ENCODE measurements around the gene SLC38A3.
A peak's percentile ranks its signal among the peaks of the same experiment; 100 is the strongest.

SLC38A3 gene

DNA sequence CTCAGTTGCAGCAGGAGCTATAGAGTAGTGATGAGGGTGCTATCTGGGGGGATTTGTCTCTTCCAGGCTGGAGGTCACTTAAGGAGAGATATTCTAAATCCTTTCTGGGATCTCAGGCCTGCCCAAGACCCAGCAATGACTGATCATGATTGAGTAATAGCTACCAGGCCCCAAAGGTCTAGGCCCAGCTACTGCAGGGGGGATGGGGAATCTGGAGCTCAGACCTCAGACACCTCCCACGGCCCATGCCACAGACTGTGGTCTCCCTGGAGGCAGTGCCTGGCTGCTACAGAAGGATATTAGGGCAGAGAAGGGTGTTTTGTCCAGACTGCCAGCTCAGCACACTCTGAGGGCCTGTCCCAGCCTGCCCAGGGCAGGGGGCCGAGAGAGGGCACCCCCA is 6.9 kb downstream of the SLC38A3 start:
- Histone ChIP-seq H3K79me1 (replicated peaks; ENCODE audit: low read length, poor library complexity, severe bottlenecking) (no peaks in the 10 kb centered on the region), H3K4me1 (ENCODE audit: control insufficient read depth, insufficient read depth, low read depth, low read length) (peaks cover 6% of the 10 kb centered on the region), H3K18ac (ENCODE audit: low read depth in 1 of 2, low read length in 2 of 2) (no peak overlapping the region), H3K27ac (ENCODE audit: low read length, poor library complexity, severe bottlenecking) (no peak overlapping the region), H3K9me3 (ENCODE audit: control insufficient read depth, low read length) (no peaks in the 10 kb centered on the region), H2AK5ac (ENCODE audit: low read length, severe bottlenecking) (no peak overlapping the region), H2BK120ac (ENCODE audit: low read depth, low read length) (no peak overlapping the region), H4K91ac (ENCODE audit: low read length) (peak overlapping the region; percentile 43), H2AFZ (ENCODE audit: low read depth, low read length) (no peak overlapping the region), H4K8ac (ENCODE audit: low read length) (peak overlapping the region; percentile 36), H2BK15ac (ENCODE audit: low read depth, poor library complexity, severe bottlenecking) (no peak overlapping the region), H2BK12ac (ENCODE audit: low read length in 2 of 2) (no peak overlapping the region), H3K4ac (ENCODE audit: low read depth in 1 of 2, low read length in 2 of 2) (no peak overlapping the region), H3K23ac (ENCODE audit: low read length in 2 of 2) (no peak overlapping the region), H3K4me2 (ENCODE audit: low read length, poor library complexity, severe bottlenecking) (no peak overlapping the region), H2BK5ac (ENCODE audit: low read depth, low read length, poor library complexity, severe bottlenecking) (no peak overlapping the region), H3K14ac (ENCODE audit: low read length in 2 of 2) (no peak overlapping the region), H3K36me3 (ENCODE audit: control insufficient read depth in 1 of 2, insufficient read depth in 2 of 2, low read depth in 1 of 2, low read length in 2 of 2) (no peaks in the 10 kb centered on the region), H3K9ac (ENCODE audit: low read length) (no peak overlapping the region), H3K27me3 (ENCODE audit: control insufficient read depth in 1 of 2, insufficient read depth in 1 of 2, low read length in 2 of 2) (peaks cover 23 to 48% of the 10 kb centered on the region in 2 experiments), H3K4me3 (ENCODE audit: insufficient read depth in 1 of 2, low read depth in 1 of 2, low read length in 2 of 2) (no peak overlapping the region)
- peak; percentile 32 for DNase-seq
- WGBS: 88% methylated on average over 2 of the region's 2 CpGs

DNA sequence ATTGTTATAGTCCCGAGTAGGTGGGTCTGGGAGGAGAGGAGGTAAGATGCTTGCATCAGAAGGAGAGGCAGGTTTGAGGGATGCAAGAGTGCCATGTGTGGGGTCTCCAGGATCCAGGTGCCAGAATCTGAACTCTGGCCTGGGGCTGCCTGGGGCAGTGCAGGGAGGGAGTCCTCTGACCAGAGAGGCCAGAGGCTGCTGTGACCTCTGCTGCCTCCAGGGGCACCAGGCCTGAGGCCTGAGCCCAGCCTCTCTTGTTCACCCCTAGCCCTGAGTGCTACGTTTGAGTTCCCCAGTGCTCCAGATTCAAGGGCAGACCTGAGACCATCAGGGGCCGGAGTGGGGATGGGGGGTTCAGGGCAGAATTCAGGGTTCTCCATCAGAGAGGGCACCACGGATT is 7.4 kb downstream of the SLC38A3 start:
- Histone ChIP-seq H3K14ac (ENCODE audit: low read length in 2 of 2) (no peak overlapping the region), H3K4me2 (ENCODE audit: low read length, poor library complexity, severe bottlenecking) (no peak overlapping the region), H3K18ac (ENCODE audit: low read depth in 1 of 2, low read length in 2 of 2) (no peak overlapping the region), H4K91ac (ENCODE audit: low read length) (peak overlapping the region; percentile 43), H3K27me3 (ENCODE audit: control insufficient read depth in 1 of 2, insufficient read depth in 1 of 2, low read length in 2 of 2) (peaks cover 22 to 52% of the 10 kb centered on the region in 2 experiments), H3K79me1 (replicated peaks; ENCODE audit: low read length, poor library complexity, severe bottlenecking) (no peaks in the 10 kb centered on the region), H3K4me1 (ENCODE audit: control insufficient read depth, insufficient read depth, low read depth, low read length) (peaks cover 6% of the 10 kb centered on the region), H2AK5ac (ENCODE audit: low read length, severe bottlenecking) (no peak overlapping the region), H2AFZ (ENCODE audit: low read depth, low read length) (no peak overlapping the region), H2BK5ac (ENCODE audit: low read depth, low read length, poor library complexity, severe bottlenecking) (no peak overlapping the region), H2BK120ac (ENCODE audit: low read depth, low read length) (no peak overlapping the region), H3K9ac (ENCODE audit: low read length) (no peak overlapping the region), H2BK12ac (ENCODE audit: low read length in 2 of 2) (no peak overlapping the region), H3K9me3 (ENCODE audit: control insufficient read depth, low read length) (no peaks in the 10 kb centered on the region), H3K36me3 (ENCODE audit: control insufficient read depth in 1 of 2, insufficient read depth in 2 of 2, low read depth in 1 of 2, low read length in 2 of 2) (no peaks in the 10 kb centered on the region), H3K4me3 (ENCODE audit: insufficient read depth in 1 of 2, low read depth in 1 of 2, low read length in 2 of 2) (no peak overlapping the region), H4K8ac (ENCODE audit: low read length) (no peak overlapping the region), H3K27ac (ENCODE audit: low read length, poor library complexity, severe bottlenecking) (no peak overlapping the region), H2BK15ac (ENCODE audit: low read depth, poor library complexity, severe bottlenecking) (no peak overlapping the region), H3K4ac (ENCODE audit: low read depth in 1 of 2, low read length in 2 of 2) (no peak overlapping the region), H3K23ac (ENCODE audit: low read length in 2 of 2) (no peak overlapping the region)
- 81% methylated on average over 4 of the region's 4 CpGs for WGBS
- no peak for DNase-seq

DNA sequence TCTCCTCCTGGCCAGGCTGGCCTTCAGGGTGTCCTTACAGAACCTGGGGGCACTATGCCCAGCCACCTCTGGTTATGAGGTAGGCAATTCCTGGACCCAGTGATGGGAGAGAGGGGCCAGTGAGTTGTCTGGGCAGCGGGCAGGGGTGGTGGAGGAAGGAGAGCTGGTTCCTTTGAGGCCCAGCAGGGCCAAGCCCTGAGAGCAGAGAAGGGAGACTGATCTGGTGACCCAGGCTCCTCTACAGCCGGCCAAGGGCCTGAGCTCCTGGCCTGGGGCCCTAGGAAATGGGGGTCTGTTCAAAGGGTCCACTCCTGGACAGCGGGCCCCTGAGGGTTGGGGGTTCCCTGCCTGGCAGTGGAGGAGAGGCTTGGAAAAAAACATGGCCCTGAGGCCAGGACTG is 7.9 kb downstream of the SLC38A3 start:
- H3K27ac ChIP-seq (ENCODE audit: low read length, poor library complexity, severe bottlenecking): no peak overlapping the region
- H2BK5ac ChIP-seq (ENCODE audit: low read depth, low read length, poor library complexity, severe bottlenecking): no peak overlapping the region
- H3K4me2 ChIP-seq (ENCODE audit: low read length, poor library complexity, severe bottlenecking): no peak overlapping the region
- no peak overlapping the region for H4K91ac ChIP-seq (ENCODE audit: low read length)
- WGBS: 94% methylated on average over 3 of the region's 3 CpGs
- no peak overlapping the region for H3K9ac ChIP-seq (ENCODE audit: low read length)
- DNase-seq: no peak
- H2BK12ac ChIP-seq (ENCODE audit: low read length in 2 of 2): no peak overlapping the region
- no peaks in the 10 kb centered on the region for H3K9me3 ChIP-seq (ENCODE audit: control insufficient read depth, low read length)
- H3K4me1 ChIP-seq (ENCODE audit: control insufficient read depth, insufficient read depth, low read depth, low read length): peaks cover 6% of the 10 kb centered on the region
- H4K8ac ChIP-seq (ENCODE audit: low read length): no peak overlapping the region
- H2BK120ac ChIP-seq (ENCODE audit: low read depth, low read length): no peak overlapping the region
- no peak overlapping the region for H3K4ac ChIP-seq (ENCODE audit: low read depth in 1 of 2, low read length in 2 of 2)
- H2BK15ac ChIP-seq (ENCODE audit: low read depth, poor library complexity, severe bottlenecking): peak overlapping the region; percentile 33
- no peak overlapping the region for H3K23ac ChIP-seq (ENCODE audit: low read length in 2 of 2)
- no peak overlapping the region for H2AFZ ChIP-seq (ENCODE audit: low read depth, low read length)
- H3K18ac ChIP-seq (ENCODE audit: low read depth in 1 of 2, low read length in 2 of 2): no peak overlapping the region
- peak overlapping the region in 1 of 2 experiments; percentile 30 for H3K4me3 ChIP-seq (ENCODE audit: insufficient read depth in 1 of 2, low read depth in 1 of 2, low read length in 2 of 2)
- no peaks in the 10 kb centered on the region for H3K79me1 ChIP-seq (replicated peaks; ENCODE audit: low read length, poor library complexity, severe bottlenecking)
- H3K36me3 ChIP-seq (ENCODE audit: control insufficient read depth in 1 of 2, insufficient read depth in 2 of 2, low read depth in 1 of 2, low read length in 2 of 2): no peaks in the 10 kb centered on the region
- no peak overlapping the region for H3K14ac ChIP-seq (ENCODE audit: low read length in 2 of 2)
- no peak overlapping the region for H2AK5ac ChIP-seq (ENCODE audit: low read length, severe bottlenecking)
- peaks cover 22 to 52% of the 10 kb centered on the region in 2 experiments for H3K27me3 ChIP-seq (ENCODE audit: control insufficient read depth in 1 of 2, insufficient read depth in 1 of 2, low read length in 2 of 2)

DNA sequence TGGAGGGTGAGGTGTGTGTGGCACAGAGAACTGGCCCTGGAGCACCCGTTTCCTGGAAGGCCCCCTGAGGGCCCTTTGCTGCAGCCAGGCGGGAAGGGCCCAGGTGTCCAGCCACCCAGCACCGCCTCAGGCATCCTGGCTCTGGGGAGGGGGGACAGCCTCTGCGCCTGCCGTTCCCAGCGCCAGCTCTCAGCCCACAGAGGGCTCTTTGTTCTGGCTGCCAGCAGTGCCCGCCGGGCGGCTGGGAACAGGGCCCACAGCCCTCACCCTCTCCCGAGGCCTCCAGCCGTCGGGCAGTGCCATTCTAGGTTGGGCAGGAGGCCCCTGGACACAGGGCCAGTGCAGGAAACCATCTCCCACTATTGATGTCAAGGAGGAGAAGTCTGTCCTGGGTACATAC is 8.3 kb downstream of the SLC38A3 start:
- Histone ChIP-seq H3K27me3 (ENCODE audit: control insufficient read depth in 1 of 2, insufficient read depth in 1 of 2, low read length in 2 of 2) (peaks cover 22 to 51% of the 10 kb centered on the region in 2 experiments), H3K4me3 (ENCODE audit: insufficient read depth in 1 of 2, low read depth in 1 of 2, low read length in 2 of 2) (no peak overlapping the region), H2AFZ (ENCODE audit: low read depth, low read length) (no peak overlapping the region), H3K79me1 (replicated peaks; ENCODE audit: low read length, poor library complexity, severe bottlenecking) (no peaks in the 10 kb centered on the region), H3K4me1 (ENCODE audit: control insufficient read depth, insufficient read depth, low read depth, low read length) (peaks cover 6% of the 10 kb centered on the region), H4K91ac (ENCODE audit: low read length) (no peak overlapping the region), H4K8ac (ENCODE audit: low read length) (no peak overlapping the region), H3K14ac (ENCODE audit: low read length in 2 of 2) (no peak overlapping the region), H3K9ac (ENCODE audit: low read length) (no peak overlapping the region), H3K27ac (ENCODE audit: low read length, poor library complexity, severe bottlenecking) (no peak overlapping the region), H3K36me3 (ENCODE audit: control insufficient read depth in 1 of 2, insufficient read depth in 2 of 2, low read depth in 1 of 2, low read length in 2 of 2) (no peaks in the 10 kb centered on the region), H2BK120ac (ENCODE audit: low read depth, low read length) (no peak overlapping the region), H2BK15ac (ENCODE audit: low read depth, poor library complexity, severe bottlenecking) (peak overlapping the region; percentile 33), H3K9me3 (ENCODE audit: control insufficient read depth, low read length) (no peaks in the 10 kb centered on the region), H3K23ac (ENCODE audit: low read length in 2 of 2) (no peak overlapping the region), H3K4me2 (ENCODE audit: low read length, poor library complexity, severe bottlenecking) (no peak overlapping the region), H2BK5ac (ENCODE audit: low read depth, low read length, poor library complexity, severe bottlenecking) (no peak overlapping the region), H2AK5ac (ENCODE audit: low read length, severe bottlenecking) (no peak overlapping the region), H3K4ac (ENCODE audit: low read depth in 1 of 2, low read length in 2 of 2) (no peak overlapping the region), H2BK12ac (ENCODE audit: low read length in 2 of 2) (no peak overlapping the region), H3K18ac (ENCODE audit: low read depth in 1 of 2, low read length in 2 of 2) (no peak overlapping the region)
- DNase-seq: no peak
- 95% methylated on average over 12 of the region's 12 CpGs for WGBS

Measured in mesenchymal stem cell (in vitro differentiated cells and primary cell).